GM12891 (cell line): ENCODE data around the gene INAFM2.

Experiments used
- POLR2A ChIP-seq: IDR thresholded peaks from 2 replicates; pipeline ENCODE4 v1.6.1; 2011; ENCODE audit warnings: low read depth, low read length, control low read depth
- POLR2AphosphoS5 ChIP-seq: IDR thresholded peaks from 2 replicates; pipeline ENCODE4 v1.6.1; 2011; ENCODE audit warnings: low read depth, low read length, control low read depth
- POU2F2 ChIP-seq: IDR thresholded peaks from 2 replicates; pipeline ENCODE4 v1.6.1; 2011; ENCODE audit warnings: low read depth, mild to moderate bottlenecking, control low read depth, low read length, moderate library complexity
- TAF1 ChIP-seq: IDR thresholded peaks from 2 replicates; pipeline ENCODE4 v1.6.1; 2011; ENCODE audit warnings: low read depth, low read length, control low read depth

GRCh38 chr15:40365624-40366456 is 42.3 kb downstream of the INAFM2 start:
- no peak for TF ChIP-seq POLR2A
- no peak for TF ChIP-seq POLR2AphosphoS5
- no peak for TF ChIP-seq POU2F2
- no peak for TF ChIP-seq TAF1
